Stimulated activated CD8-positive, alpha-beta memory T cell treated with anti-CD3 and anti-CD28 coated beads, Interleukin-12 subunit alpha, Interleukin-12 subunit beta, amount 100 ng/mL, for 24 hours (primary cell): ENCODE data around the gene ZCCHC3.
"Not testable (repeated sequence)": the region's sequence is repeated elsewhere in the genome, so short reads cannot be mapped to it uniquely, and the experiment has no call there.

ENCODE experiments used
- DNase-seq: peaks from one replicate; pipeline ENCODE4 v3.0.0-alpha.2; 2020; ENCODE audit errors: extremely low read depth

ZCCHC3 gene

DNA sequence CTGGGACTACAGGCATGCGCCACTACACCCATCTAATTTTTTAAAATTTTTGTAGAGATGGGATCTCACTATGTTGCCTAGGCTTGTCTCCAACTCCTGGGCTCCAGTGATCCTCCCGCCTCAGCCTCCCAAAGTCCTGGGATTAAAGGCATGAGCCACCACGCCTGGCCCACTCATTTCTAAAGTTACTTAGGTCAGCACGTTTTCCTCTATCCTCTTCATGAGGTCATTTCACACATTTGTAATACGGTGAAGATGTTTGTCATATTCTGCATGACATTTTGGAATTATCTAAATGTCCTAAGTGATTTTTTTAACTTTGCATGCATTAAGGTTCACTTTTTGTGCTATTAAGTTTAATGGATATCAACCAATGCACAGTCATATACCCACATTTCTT, 16.0 kb downstream of the ZCCHC3 start:
- no peak for DNase-seq

- DNase-seq = no peak
These were observed 16.6 kb downstream of the ZCCHC3 start for GRCh38 chr20:313948-314347.

DNA sequence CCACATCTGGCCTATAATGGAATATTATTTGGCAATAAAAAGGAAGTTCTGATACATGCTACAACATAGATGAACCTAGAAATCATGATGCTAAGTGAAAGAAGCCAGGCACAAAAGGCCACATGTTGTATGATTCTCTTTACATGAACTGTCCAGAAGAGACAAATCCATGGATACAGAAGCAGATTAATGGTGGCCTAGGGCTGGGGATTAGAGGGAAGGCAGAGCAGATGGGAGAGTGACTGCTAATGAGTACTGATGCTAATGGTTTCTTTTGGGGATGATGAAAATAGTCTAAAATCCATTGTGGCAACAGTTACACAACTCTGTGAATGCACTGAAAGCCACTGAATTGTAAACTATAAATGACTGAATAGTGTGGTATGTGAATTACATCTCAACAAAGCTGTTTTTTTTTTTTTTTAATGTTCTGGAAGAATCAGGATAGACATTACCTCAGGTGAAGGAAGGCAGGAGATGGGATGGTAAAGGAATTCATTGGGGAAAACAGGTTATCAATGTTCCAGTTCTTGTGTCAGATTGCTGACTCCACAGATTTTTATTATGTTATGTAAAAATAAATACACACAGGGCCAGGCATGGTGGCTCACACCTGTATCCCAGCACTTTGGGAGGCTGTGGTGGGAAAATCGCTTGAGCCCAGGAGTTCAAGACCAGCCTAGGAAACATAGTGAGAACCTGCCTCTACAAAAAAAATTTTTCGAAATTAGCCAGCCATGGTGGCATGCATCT, 19.1 kb downstream of the ZCCHC3 start:
- DNase-seq = no peak

DNA sequence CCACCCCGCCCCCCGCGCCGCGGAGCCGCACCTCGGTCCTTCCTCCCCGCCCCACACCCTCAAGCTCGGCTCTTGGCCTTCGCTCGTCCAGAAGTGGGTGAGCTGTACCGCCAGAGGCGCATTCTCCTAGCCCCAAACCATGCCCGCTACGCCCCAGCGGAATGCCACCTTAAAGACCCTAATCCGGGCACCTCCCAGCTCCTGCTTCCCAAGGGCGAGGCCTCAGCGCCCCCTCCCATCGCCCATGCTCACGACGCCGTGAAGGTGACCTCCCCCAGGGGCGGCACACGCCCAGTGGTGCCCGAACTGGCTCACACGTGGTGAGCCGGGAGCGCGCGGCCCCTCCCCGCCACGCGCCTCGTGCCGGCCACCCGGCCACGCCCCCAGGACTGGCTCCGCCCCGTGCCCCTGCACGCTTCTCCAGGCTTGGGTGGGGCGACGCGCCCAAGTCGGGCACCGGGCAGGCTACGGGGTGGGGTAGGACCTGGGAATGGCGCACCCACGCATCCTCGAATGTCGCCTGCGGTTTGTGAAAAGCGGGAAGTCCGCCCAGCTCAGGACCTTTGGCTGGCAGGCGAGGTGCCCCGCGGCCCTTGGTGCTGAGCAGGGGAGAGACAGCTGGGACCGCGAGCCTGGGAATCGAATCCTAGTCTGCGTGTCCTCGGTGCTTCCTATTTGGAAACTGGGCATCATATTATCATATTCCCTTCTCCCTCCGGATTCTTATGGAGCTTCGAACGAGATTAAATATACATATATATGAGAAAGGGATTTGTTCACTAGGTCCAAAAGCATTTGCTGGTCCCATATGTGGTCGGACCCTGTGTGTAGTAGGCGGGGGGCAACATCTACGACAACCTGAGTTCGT, 27.0 kb downstream of the ZCCHC3 start:
- DNase-seq = peak; percentile 83

DNA sequence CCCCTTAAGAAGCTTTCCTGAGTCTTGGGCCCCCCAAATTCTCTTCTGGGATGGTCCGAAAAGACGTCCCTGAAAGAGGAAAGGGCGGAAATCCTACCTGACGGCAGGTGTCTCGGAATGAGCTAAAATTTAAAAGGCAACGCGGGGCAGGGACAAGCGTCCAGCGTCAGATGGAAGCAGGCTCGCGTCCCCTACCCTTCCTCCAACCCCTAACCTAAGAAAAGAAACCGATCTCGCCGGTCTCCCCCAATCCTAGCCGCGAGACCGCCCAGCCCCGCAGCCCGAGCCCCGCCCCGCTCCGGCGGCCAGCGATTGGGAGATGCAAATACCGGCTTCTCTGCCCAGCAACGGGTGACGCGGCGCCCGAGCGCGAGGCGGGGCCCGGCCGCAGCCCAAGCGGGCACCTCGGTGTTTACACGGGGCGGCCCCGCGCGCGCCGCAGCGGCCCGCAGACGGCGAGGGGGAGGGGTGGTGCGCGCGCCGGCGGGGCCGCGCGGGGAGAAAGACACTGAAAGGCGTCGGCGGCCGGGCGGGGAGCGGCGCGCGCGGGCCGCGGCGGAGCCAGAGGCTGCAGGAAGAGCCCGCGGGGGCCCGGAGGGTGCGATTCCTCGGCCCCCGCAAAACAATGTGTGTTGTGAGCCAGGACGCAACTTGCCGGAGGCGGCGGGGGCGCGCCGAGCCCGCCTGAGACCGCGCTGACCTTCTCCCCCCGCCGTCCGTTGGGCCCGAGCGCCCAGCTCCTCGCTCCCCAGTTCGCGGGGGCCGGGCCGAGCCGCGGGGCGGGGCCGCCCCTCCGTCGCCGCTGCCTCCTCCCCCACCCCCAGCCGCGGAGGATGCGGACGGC, 27.9 kb downstream of the ZCCHC3 start, which contains the start of gene SOX12:
TSS of gene SOX12 (plus strand) at position 508 of the 844 bp plus-strand sequence. CDS start 373 bp downstream, outside the sequence.
- DNase-seq = peak; percentile 92

- DNase-seq = no peak
These were observed 28.7 kb downstream of the ZCCHC3 start for GRCh38 chr20:325889-326644.

GRCh38 chr20:326645-327185, 29.3 kb downstream of the ZCCHC3 start:
- DNase-seq = no peak

- DNase-seq = no peak
These were observed 30.0 kb downstream of the ZCCHC3 start for GRCh38 chr20:327186-328026.

DNA sequence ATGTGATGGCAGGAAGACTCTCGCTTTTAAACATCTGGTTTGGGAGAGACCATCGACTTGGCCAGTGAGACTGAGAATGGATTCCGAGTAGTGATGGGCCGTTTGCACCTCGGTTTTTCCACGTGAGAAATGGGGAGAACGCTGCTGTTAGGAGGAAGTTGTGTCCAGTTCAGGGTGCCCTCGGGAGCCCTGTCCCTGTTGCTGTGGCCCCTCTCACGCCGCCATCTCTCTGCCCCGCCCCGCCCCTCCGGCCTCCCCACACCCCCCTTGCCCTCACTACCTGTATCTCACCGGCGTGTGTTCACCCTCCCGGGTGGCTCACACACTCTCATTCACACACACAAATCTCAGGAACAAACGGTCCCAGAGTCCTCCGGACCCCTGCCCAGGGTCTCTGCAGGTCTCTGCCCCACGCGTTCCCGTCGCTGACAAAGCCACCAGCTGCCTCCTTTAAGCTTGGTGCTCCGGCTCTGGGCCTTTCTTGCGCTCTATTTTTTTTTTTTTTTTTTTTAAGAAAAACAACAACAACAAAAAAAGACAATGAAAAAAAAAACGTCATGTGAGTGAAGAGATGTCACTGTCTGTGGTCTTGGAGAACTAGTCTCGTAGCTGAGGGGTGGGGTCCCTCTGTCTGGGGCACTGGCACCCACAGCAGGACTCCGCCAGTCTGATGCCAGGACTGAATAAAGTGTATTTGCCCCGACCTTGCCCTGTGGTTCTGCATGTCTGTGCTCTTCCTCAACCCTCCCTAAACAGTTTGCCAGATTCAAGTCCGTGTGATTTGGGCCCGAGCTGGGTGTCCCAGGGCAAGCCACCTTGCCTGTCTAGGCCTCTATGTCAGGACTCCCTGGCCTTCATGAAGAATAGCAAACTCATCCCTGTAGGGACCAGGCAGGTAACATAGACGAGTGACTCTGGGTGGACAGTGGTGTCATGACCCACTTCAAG, 30.9 kb downstream of the ZCCHC3 start:
- no peak for DNase-seq

- DNase-seq = no peak
These were observed 31.8 kb downstream of the ZCCHC3 start for GRCh38 chr20:328975-329695.

DNA sequence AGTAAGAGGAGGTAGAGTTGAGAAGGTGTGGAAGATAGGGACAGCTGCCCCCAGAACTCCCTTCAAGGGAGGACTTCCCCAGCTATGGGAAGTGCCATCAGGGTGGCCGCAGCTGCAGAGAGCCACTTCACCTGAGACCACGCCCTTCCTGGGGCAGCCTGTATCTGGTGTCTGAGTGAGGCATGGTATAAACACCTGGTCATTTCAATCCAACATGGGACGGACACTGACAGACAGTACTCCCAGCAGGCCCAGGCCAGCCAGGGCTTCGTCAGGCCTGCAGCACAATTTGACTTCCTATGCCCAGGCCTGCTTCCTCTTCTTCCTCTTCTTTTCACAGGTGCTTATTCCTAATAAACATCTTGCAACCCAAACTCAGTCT, 32.5 kb downstream of the ZCCHC3 start:
- DNase-seq = no peak

- no peak for DNase-seq
These were observed 33.1 kb downstream of the ZCCHC3 start for GRCh38 chr20:330233-331149.

- no peak for DNase-seq
These were observed 37.2 kb downstream of the ZCCHC3 start for GRCh38 chr20:334578-334977.

GRCh38 chr20:336040-336439, 38.7 kb downstream of the ZCCHC3 start:
- not testable (repeated sequence) for DNase-seq

- no peak for DNase-seq
These were observed 44.3 kb downstream of the ZCCHC3 start for GRCh38 chr20:341682-342081.

DNA sequence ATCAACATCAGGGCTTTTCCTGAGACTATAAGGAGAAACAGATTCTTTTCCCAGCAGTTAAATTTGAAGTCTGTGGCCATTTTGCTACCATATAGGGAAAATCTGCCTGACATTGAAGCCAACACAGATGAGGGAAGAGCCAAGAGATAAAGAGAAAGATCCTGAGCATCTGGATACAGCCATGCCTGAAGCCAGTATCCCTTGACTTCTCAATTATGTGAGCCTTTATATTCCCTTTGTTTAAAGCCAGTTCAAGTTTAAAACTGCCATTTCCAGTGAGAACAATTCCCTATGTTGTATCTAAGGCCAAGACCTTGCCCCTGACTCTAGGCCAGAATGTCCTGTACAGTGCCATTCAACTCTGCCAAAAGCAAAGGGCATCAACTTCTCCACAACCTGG, 45.7 kb downstream of the ZCCHC3 start:
- DNase-seq = no peak

- no peak for DNase-seq
These were observed 48.8 kb downstream of the ZCCHC3 start for GRCh38 chr20:346033-346639.
